Psoas muscle (tissue), 8 donors: ENCODE measurements around the gene LMBR1. TPM values are rescaled to one million over a fixed set of nuclear protein-coding genes. Genes with fewer than 3 reads are reported as not detected.

ENCODE experiments used
- ATAC-seq, 4 donors: fragments of 200-7000 bp; cut with Tn5 transposase; one replicate each; pipeline ENCODE4 v1.9.1; 2020; ENCODE audit warnings: moderate library complexity in 3 of 4, mild to moderate bottlenecking in 2 of 4
- DNase-seq, 2 donors: peaks; one replicate each; pipeline ENCODE4 v3.0.0-alpha.2; 2020
- H3K27ac ChIP-seq: fragments of 200-600 bp; one replicate; pipeline ENCODE4 v1.8.0; 2022
- H3K27me3 ChIP-seq, 3 donors: fragments of 200-600 bp in 1 of 3; one replicate each; pipeline versions ENCODE4 v1.6.1 to v1.8.0; 2013 to 2022; ENCODE audit warnings: low read length in 2 of 3, mild to moderate bottlenecking in 2 of 3, moderate library complexity in 1 of 3; ENCODE audit not compliant: insufficient read depth in 3 of 3
- H3K36me3 ChIP-seq, 2 donors: fragments of 200-600 bp in 1 of 2; one replicate each; pipeline versions ENCODE4 v1.6.1 to v1.8.0; 2013 to 2022; ENCODE audit warnings: low read depth in 1 of 2, mild to moderate bottlenecking in 1 of 2, moderate library complexity in 1 of 2; ENCODE audit not compliant: insufficient read depth in 1 of 2
- H3K4me1 ChIP-seq: fragments of 200-600 bp; one replicate; pipeline ENCODE4 v1.8.0; 2022
- H3K4me3 ChIP-seq: fragments of 200-600 bp; one replicate; pipeline ENCODE4 v1.8.0; 2022; ENCODE audit warnings: mild to moderate bottlenecking
- H3K9me3 ChIP-seq: fragments of 200-600 bp; one replicate; pipeline ENCODE4 v1.8.0; 2022
- WGBS, 3 donors: extraction: QIAGEN DNeasy Blood & Tissue Kit; methylation state at CpG; one replicate each; pipeline versions ENCODE4 v1.1.6 to v1.1.7; 2013; 5-methylcytosine and 5-hydroxymethylcytosine counted together
- intact Hi-C, 2 donors: fragments of 100-400 bp; cut with DNase I; formaldehyde crosslinking; loops; one replicate each; pipeline versions ENCODE4 v1.11.0 to v1.14.2; 2022
- polyA plus RNA-seq, 3 donors: library from polyadenylated mRNA; stranded (reverse); fragments of 200-250 nt; gene quantifications; one replicate each; pipeline ENCODE4 v1.2.3, GENCODE V29; 2013
- total RNA-seq, 4 donors: library from RNA; stranded (reverse); fragmentation: NEBNext Ultra II Directional in 2 of 4; extraction: Animal tissue kit (Norgen Biotek cat#: 25700) in 2 of 4; gene quantifications; one replicate each; pipeline versions ENCODE4 v1.2.1 to v1.2.4, GENCODE V29; 2021 to 2023
- TF ChIP-seq, protein P1 (sequence below): fragments of 200-600 bp; IDR thresholded peaks from one replicate; pipeline ENCODE4 v1.8.0; 2022; ENCODE audit warnings: antibody characterized with exemption
- donor health status: healthy with polysubstance abuse.
- donor health status: DM: no; HTN: no; CAD: no; lungs with moderate emphysema.
- donor health status: Bipolar disorder and iron deficiency.
- donor health status: healthy.
- donor health status: DM: yes; HTN: yes; CAD: no.
- donor health status: DM: no; HTN: no; CAD: no.
- donor health status: DM: no; HTN: no; CAD: no.
- donor health status: DM: yes; HTN: yes; CAD: no.

LMBR1 gene
- total and polyA plus RNA-seq, 7 donors: 6.4 to 33.3 (median 21.7) TPM

DNA sequence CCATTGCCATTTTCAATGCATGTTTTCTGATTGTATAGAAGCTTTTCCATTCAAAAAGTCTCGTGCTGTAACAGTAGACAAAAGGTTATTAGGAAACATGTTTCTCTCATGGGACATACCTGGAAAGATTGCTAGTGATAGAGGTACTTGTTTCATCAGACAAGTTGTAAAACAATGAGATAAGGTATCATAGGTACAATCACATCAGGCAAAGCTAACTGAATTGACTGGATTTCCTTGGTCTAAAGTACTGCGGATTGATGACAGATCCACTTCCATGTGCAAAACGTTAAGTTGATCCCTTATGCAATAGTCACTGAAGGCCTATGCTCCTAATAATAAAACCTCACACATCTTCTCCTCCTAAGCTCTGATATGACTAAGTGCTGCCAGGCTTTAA, 258.9 kb downstream of the LMBR1 start:
- intact Hi-C loops: no loop called here
- H3K27ac ChIP-seq: no peak overlapping the region
- no peaks in the 10 kb centered on the region for H3K9me3 ChIP-seq
- no peaks in the 10 kb centered on the region for H3K36me3 ChIP-seq
- peaks cover 0 to 3% (median 0%) of the 10 kb centered on the region in 3 donors for H3K27me3 ChIP-seq
- DNase-seq (no peak), ATAC-seq (no peak)
- TF ChIP-seq, protein P1, sequence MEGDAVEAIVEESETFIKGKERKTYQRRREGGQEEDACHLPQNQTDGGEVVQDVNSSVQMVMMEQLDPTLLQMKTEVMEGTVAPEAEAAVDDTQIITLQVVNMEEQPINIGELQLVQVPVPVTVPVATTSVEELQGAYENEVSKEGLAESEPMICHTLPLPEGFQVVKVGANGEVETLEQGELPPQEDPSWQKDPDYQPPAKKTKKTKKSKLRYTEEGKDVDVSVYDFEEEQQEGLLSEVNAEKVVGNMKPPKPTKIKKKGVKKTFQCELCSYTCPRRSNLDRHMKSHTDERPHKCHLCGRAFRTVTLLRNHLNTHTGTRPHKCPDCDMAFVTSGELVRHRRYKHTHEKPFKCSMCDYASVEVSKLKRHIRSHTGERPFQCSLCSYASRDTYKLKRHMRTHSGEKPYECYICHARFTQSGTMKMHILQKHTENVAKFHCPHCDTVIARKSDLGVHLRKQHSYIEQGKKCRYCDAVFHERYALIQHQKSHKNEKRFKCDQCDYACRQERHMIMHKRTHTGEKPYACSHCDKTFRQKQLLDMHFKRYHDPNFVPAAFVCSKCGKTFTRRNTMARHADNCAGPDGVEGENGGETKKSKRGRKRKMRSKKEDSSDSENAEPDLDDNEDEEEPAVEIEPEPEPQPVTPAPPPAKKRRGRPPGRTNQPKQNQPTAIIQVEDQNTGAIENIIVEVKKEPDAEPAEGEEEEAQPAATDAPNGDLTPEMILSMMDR: no peak
- 70 to 81% (median 72%) methylated on average over 3 of the region's 3 CpGs for WGBS, 3 donors
- no peak overlapping the region for H3K4me3 ChIP-seq
- H3K4me1 ChIP-seq: no peaks in the 10 kb centered on the region

DNA sequence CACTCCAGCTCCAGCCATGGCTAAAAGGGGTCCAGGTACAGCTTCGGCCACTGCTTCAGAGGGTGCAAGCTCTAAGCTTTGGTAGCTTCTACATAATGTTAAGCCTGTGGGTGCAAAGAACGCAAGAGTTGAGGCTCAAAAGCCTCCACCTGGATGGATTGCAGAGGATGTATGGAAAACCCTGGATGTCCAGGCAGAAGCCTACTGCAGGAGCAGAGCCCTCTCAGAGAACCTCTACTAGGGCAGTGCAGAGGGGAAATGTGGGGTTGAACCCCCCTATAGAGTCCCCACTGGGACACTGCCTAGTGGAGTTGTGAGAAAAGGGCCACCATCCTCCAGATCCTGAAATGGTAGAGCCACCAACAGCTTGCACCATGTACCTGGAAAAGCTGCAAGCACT, 263.1 kb downstream of the LMBR1 start:
- 95 to 96% (median 95%) methylated on average over 2 of the region's 2 CpGs for WGBS, 3 donors
- Histone ChIP-seq H3K4me3 (no peak overlapping the region), H3K4me1 (no peaks in the 10 kb centered on the region), H3K27ac (no peak overlapping the region), H3K9me3 (no peaks in the 10 kb centered on the region), H3K27me3 (peaks cover 0 to 3% (median 0%) of the 10 kb centered on the region in 3 donors), H3K36me3 (no peaks in the 10 kb centered on the region)
- DNase-seq (no peak), ATAC-seq (no peak)
- TF ChIP-seq, protein P1: no peak
- intact Hi-C loops: no loop called here

DNA sequence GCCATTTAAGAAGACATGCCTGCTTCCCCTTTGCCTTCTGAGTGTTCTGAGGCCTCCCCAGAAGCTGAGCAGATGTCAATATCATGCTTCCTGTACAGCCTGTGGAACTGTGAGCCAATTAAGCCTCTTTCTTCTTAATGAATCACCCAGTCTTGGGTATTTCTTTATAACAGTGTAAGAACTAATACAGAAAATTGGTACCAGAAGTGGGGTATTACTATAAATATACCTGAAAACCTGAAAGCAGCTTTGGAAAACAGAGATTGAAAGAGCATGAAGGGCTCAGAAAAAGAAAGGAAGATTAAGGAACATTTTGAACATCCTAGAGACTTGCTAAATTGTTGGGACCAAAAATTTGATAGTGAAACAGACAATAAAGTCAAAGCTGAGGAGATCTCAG, 264.4 kb downstream of the LMBR1 start:
- Histone ChIP-seq H3K9me3 (no peaks in the 10 kb centered on the region), H3K36me3 (no peaks in the 10 kb centered on the region), H3K4me3 (no peak overlapping the region), H3K27ac (no peak overlapping the region), H3K4me1 (no peaks in the 10 kb centered on the region), H3K27me3 (peaks cover 0 to 3% (median 0%) of the 10 kb centered on the region in 3 donors)
- no peak for DNase-seq
- intact Hi-C loops: no loop called here
- TF ChIP-seq, protein P1: no peak
- ATAC-seq: no peak

Other genes starting within 250 kb of the LMBR1 start
- 10 to 100 TPM; 14.0 to 20.5 (median 16.7) TPM for gene NOM1, start 56.5 kb upstream of the LMBR1 start, total RNA-seq
- gene NOM1, start 56.5 kb upstream of the LMBR1 start, polyA plus RNA-seq: 10 to 100 TPM in 2 of 3 donors, 1 to 10 TPM in 1; 8.2 to 17.8 (median 14.7) TPM
- not detected for gene MNX1, start 117.5 kb upstream of the LMBR1 start, total RNA-seq
- gene MNX1, start 117.5 kb upstream of the LMBR1 start, polyA plus RNA-seq: not detected
- gene UBE3C, start 245.7 kb upstream of the LMBR1 start, total RNA-seq: 10 to 100 TPM; 51.7 to 69.7 (median 60.5) TPM
- gene UBE3C, start 245.7 kb upstream of the LMBR1 start, polyA plus RNA-seq: 10 to 100 TPM; 31.9 to 94.2 (median 45.1) TPM